OCI-LY1 (cell line): ENCODE measurements around the gene MVB12B.

Source experiments
- CTCF ChIP-seq: fragments of 200-600 bp; sonication (generic), shearing (Covaris generic); IDR thresholded peaks from 2 replicates; pipeline ENCODE4 v1.5.1; 2017; ENCODE audit warnings: mild to moderate bottlenecking, antibody characterized with exemption, low read length, moderate library complexity, mixed read lengths
- EZH2 ChIP-seq: fragments of 200-600 bp; sonication (generic), shearing (Covaris generic); IDR thresholded peaks from 2 replicates; pipeline ENCODE4 v1.8.0; 2017; ENCODE audit warnings: borderline replicate concordance, mixed run types, mild to moderate bottlenecking, antibody characterized with exemption, low read length, moderate library complexity, mixed read lengths

GRCh38 chr9:126432659-126433058 lies 106.0 kb downstream of the MVB12B start:
- no peak for TF ChIP-seq CTCF
- TF ChIP-seq EZH2, result no peak
